Measurements from ENCODE around the gene ZNF81.

DNA sequence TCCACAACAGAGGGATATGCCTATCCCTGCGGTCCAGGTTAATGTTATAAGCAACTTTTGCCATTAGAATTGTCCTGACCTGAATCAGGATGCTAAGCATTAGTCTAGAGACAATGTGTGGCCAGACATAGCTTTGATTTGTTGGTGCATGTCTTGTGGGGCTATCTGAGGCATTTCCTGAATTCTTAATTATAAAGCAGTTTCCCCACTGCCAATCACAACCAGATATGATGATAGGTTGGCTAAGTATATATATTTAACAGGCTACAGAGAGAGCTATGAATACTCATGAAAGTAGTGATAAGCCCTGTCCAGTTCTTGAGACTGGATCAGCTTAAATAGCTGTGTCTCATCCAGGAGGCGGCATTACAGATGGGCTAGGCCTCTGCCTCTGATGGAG is 37.8 kb upstream of the ZNF81 start:
- TF ChIP-seq, protein P1, sequence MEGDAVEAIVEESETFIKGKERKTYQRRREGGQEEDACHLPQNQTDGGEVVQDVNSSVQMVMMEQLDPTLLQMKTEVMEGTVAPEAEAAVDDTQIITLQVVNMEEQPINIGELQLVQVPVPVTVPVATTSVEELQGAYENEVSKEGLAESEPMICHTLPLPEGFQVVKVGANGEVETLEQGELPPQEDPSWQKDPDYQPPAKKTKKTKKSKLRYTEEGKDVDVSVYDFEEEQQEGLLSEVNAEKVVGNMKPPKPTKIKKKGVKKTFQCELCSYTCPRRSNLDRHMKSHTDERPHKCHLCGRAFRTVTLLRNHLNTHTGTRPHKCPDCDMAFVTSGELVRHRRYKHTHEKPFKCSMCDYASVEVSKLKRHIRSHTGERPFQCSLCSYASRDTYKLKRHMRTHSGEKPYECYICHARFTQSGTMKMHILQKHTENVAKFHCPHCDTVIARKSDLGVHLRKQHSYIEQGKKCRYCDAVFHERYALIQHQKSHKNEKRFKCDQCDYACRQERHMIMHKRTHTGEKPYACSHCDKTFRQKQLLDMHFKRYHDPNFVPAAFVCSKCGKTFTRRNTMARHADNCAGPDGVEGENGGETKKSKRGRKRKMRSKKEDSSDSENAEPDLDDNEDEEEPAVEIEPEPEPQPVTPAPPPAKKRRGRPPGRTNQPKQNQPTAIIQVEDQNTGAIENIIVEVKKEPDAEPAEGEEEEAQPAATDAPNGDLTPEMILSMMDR (IDR thresholded peaks at IDR 0.05), result no peak
- no peak for TF ChIP-seq POLR2A (IDR thresholded peaks at IDR 0.05)
